Choroid plexus epithelial cell (primary cell): ENCODE results near the gene ZNF644.
"Not testable (repeated sequence)": the region's sequence is repeated elsewhere in the genome, so short reads cannot be mapped to it uniquely, and the experiment has no call there.

ENCODE experiments used
- DNase-seq: peaks from one replicate; pipeline ENCODE4 v3.0.0-alpha.2; 2010; ENCODE audit warnings: low read depth
- H3K4me3 ChIP-seq: 2 replicates; pipeline ENCODE4 v1.5.1; 2011; ENCODE audit warnings: low read depth, mild to moderate bottlenecking, control low read depth, low read length, moderate library complexity
- TF ChIP-seq, protein P1 (sequence below): conservative IDR thresholded peaks from 2 replicates; pipeline ENCODE4 v1.5.1; 2011; ENCODE audit warnings: low read depth, mild to moderate bottlenecking, control low read depth, inconsistent platforms, low read length, moderate library complexity

The ZNF644 gene

DNA sequence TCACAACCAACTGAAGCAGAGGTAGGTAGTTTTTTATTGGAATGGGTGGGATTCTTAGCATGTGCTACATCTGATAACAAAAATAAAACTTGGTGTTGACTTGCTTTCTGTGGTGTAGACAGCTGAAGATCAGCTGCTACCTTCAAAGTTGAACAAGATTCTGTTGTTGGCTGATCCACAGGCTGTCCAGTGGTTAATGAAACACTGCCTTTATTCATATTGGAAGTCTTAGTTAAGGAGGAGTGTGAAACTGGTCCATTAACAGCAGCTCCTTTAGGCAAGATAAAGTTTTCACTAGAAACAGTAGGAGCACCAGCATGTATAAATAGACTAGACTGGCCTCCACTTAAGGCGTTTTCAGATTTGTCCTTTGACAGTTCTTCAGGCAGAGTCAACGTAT lies 81.1 kb downstream of the ZNF644 start:
- H3K4me3 ChIP-seq = no peak overlapping the region
- TF ChIP-seq, protein P1, sequence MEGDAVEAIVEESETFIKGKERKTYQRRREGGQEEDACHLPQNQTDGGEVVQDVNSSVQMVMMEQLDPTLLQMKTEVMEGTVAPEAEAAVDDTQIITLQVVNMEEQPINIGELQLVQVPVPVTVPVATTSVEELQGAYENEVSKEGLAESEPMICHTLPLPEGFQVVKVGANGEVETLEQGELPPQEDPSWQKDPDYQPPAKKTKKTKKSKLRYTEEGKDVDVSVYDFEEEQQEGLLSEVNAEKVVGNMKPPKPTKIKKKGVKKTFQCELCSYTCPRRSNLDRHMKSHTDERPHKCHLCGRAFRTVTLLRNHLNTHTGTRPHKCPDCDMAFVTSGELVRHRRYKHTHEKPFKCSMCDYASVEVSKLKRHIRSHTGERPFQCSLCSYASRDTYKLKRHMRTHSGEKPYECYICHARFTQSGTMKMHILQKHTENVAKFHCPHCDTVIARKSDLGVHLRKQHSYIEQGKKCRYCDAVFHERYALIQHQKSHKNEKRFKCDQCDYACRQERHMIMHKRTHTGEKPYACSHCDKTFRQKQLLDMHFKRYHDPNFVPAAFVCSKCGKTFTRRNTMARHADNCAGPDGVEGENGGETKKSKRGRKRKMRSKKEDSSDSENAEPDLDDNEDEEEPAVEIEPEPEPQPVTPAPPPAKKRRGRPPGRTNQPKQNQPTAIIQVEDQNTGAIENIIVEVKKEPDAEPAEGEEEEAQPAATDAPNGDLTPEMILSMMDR = no peak
- DNase-seq = no peak

DNA sequence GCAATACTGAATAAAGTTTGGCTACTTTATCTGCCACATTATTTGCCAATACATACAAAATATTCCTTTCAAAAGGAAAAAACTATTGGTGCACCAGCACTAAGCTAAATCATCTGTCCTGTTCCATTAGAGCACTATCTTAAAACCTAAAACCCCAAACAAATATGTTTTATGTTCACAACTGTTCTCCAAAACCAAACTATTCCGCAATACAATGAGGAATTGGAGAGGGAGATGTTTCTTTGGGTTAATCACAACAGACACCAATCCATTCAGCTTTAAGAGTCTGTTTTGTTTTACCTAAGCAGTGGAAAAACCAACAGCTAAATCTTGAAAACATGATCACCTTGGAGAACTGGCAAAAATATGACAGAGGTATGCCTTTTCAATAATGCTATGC lies 85.1 kb downstream of the ZNF644 start:
- no peak overlapping the region for H3K4me3 ChIP-seq
- no peak for DNase-seq
- TF ChIP-seq, protein P1 = no peak

DNA sequence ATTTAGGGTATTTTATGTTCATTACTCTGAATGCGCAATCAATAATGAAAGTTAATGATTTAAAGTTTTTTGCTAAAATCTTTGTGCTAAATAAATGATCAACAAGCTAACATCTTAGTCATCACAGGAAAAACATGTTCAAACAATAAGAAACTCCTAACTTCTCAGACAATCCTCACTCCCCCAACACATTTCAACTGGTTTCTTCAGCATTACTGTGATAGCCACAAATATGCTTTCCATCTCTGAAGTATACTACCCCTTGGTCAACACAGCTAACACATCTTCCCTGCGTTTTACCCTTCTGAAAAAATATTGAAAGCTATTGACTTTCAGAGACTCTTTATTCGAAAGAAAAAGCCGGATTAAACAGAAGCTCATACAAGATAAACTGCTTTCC lies 85.8 kb downstream of the ZNF644 start:
- peak; percentile 18 for DNase-seq
- TF ChIP-seq, protein P1 = no peak
- no peak overlapping the region for H3K4me3 ChIP-seq

DNA sequence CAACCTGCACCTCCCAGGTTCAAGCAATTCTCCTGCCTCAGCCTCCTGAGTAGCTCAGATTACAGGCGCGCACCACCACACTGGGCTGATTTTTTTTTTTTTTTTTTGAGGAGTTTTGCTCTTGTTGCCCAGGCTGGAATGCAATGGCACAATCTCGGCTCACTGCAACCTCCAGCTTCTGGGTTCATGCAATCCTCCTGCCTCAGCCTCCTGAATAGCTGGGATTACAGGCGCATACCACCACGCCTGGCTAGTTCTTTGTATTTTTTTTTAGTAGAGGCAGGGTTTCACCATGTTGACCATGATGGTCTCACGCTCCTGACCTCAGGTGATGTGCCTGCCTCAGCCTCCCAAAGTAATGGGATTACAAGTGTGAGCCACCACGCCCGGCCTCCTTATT lies 93.6 kb downstream of the ZNF644 start:
- not testable (repeated sequence) for DNase-seq, H3K4me3 ChIP-seq

DNA sequence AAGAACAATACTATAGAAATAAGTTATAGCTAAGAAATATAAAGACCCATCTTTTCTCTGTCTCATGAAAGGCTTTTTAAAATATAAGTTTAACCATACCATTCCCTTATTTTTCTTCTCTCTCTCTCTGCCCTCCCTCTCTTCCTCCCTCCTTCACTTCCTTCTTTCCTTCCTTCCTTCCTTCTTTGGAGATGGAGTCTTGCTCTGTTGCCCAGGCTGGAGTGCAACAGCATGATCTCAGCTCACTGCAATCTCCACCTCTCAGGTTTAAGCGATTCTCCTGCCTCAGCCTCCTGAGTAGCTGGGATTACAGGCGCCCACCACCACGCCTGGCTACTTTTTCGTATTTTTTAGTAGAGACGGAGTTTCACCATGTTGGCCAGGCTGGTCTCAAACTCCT lies 94.2 kb downstream of the ZNF644 start:
- not testable (repeated sequence) for H3K4me3 ChIP-seq, DNase-seq

DNA sequence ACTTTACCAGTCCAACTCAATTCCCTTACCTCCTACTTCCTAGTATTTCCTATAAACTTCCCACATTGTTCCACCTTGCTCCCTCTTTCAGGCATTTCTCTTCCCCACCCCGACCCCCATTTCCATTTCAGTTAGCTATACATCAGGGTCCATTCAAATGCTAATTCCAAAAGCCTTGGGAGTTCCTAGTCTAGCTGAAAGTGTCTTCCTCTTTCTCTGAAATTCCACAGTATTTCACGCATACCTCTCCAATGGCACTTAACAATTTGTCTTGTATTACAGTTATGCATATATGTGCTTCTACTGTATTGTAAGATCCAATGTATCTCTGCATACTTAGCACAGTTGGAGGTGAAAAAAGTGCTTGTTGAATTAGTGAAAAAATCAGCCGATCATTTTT lies 94.9 kb downstream of the ZNF644 start:
- H3K4me3 ChIP-seq = no peak overlapping the region
- no peak for DNase-seq
- TF ChIP-seq, protein P1 = no peak

DNA sequence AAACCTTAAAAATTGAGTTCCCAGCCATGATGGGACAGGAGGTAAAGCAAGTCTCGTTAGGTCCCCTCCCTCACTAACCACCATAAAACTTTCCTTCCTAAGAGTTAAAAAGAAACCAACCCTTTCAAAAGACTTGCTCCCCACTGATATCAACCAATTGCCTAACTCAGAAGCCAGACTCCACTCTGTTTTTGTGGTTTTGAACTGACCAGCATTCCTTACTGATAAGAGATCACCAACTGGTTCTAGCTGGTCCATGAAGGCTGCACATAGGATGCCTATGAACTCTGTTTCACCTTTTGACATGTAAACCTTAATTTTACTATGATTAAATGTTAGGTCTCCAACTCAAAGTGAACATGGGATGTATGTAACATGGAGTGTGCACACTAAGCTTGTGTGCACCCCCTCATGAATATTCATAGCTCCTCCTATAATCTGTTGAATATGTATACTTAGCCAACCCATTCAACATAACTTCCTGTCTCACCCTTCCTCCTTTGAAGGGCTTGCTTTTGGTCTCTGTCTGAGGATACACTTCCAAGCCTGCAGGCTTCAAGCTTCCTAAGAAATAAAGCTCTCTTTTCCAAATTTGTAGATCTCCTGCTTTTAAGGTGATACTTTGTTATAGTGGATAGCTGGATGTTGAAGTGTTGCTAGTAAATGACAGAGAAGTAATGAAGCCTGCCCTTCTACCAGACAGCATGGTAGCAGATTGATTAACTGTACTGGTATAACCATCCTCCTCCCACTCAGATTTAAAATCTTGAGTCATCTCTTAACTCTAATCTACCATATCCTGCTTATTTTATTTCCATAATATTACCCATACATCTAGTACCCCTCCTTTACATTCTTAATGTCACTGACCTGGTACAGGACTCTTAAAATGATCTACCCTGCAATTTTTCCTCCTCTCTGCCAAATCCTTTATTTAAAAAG lies 95.6 kb downstream of the ZNF644 start:
- DNase-seq = peak; percentile 93
- no peak overlapping the region for H3K4me3 ChIP-seq
- TF ChIP-seq, protein P1 = no peak

DNA sequence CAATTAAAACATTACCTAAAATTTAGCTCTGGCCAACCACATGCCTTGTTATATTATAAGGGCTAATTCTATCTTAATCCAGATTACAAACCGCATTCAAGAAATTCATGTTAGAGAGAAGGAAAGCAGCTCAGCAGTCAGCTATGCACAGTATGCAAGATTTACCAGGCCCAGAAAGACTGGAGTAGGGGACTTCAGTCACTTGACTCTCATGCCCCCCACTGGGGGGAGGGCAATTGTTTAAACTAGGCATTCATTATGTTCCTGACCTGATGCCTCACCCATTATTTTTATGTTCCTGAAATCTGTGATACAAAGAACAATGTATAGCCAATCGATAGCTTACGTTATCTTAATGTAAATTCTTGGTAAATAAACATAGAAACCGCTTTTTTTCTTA lies 96.9 kb downstream of the ZNF644 start:
- TF ChIP-seq, protein P1 = no peak
- no peak overlapping the region for H3K4me3 ChIP-seq
- peak; percentile 62 for DNase-seq
